ENCODE results near the gene AGMO. TPM values are rescaled to one million over a fixed set of nuclear protein-coding genes. Genes with fewer than 3 reads are reported as not detected.

Gene AGMO
- total and polyA plus RNA-seq, 10 of the 15 experiments (the other 5 are each of a cell fraction or from before 2014, with no cell fraction given), result 0.11 to 0.29 TPM; not detected in 8

DNA sequence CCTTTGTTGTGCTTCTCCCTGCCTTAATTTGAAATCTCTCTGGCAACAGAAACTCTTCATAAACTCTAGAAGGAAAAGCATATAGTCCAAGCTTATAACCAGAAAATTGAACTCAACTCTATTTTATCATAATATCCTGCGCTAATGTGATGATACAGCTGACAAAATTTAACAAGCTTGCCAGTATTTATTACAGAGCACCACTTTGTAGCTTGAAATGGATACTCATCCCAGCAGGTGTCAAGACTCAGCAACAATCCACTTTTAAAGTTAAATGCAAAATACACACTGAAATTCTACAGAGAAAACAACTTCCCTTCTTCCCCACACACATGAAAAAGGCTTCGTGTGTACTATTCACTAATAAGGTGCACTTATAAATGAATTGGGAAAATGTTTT lies 228.9 kb downstream of the AGMO start (continued):
- no peak for TF ChIP-seq SKIL (IDR thresholded peaks at IDR 0.05; ENCODE audit: low read depth, poor library complexity, severe bottlenecking)
- no peak for TF ChIP-seq NFYB (IDR thresholded peaks at IDR 0.05; ENCODE audit: insufficient read depth, low read depth, low read length)

GRCh38 chr7:15330943-15331342 lies 230.9 kb downstream of the AGMO start:
- ChIA-PET SMC1A (ENCODE audit: uncharacterized antibody, unreplicated experiment) (no interaction called here), CTCF (interaction anchor here (0.8 to 1.0 kb wide), 2 partner anchors 224 to 388 kb away, joined by 3 read pairs; no protein-coding TSS in a partner anchor), POLR2A (no interaction called here), RAD21 (ENCODE audit: unreplicated experiment) (interaction anchor here (1.9 kb wide), 1 partner anchor 390 kb away, joined by 5 read pairs; no protein-coding TSS in a partner anchor)
- no peaks in the 10 kb centered on the region for H3K36me3 ChIP-seq (ENCODE audit: control insufficient read depth in 2 of 2, insufficient read depth in 2 of 2, low read length in 1 of 2)
- DNase-seq (ENCODE audit: low read depth, low spot score) (no peak), ATAC-seq (no peak), FAIRE-seq (no peak)
- no peak overlapping the region for H3K9ac ChIP-seq (ENCODE audit: control insufficient read depth, insufficient read depth, low read length)
- BruUV-seq (replicated peaks), result no TSS peak
- in situ Hi-C loops (cut with MboI), result no loop called here
- H3K27me3 ChIP-seq (replicated peaks in 1 of 2; ENCODE audit: control insufficient read depth in 2 of 2, insufficient read depth in 2 of 2, low read length in 1 of 2), result no peaks in the 10 kb centered on the region
- no peaks in the 10 kb centered on the region for H3K79me2 ChIP-seq (ENCODE audit: control insufficient read depth, insufficient read depth, low read length)
- no peak overlapping the region for H3K27ac ChIP-seq (ENCODE audit: control insufficient read depth, insufficient read depth)
- no peak overlapping the region for H2AFZ ChIP-seq (ENCODE audit: control insufficient read depth, low read depth, low read length)
- no peaks in the 10 kb centered on the region for H3K4me1 ChIP-seq (ENCODE audit: control insufficient read depth, insufficient read depth, low read length)
- H3K4me3 ChIP-seq, result no peak overlapping the region
- no peaks in the 10 kb centered on the region for H3K9me3 ChIP-seq (replicated peaks; ENCODE audit: control insufficient read depth, insufficient read depth, low read length)
- H3K4me2 ChIP-seq (ENCODE audit: control insufficient read depth, insufficient read depth), result no peak overlapping the region
- H4K20me1 ChIP-seq (ENCODE audit: control insufficient read depth, insufficient read depth), result no peaks in the 10 kb centered on the region
- intact Hi-C loops (cut with micrococcal nuclease; ENCODE audit: unreplicated experiment), result no loop called here
- no peak for TF ChIP-seq NR2C1 (IDR thresholded peaks at IDR 0.05)
- no peak for TF ChIP-seq SIN3A (IDR thresholded peaks at IDR 0.05; ENCODE audit: low read depth, low read length)
- TF ChIP-seq FOS (IDR thresholded peaks at IDR 0.05; ENCODE audit: borderline replicate concordance, extremely low read depth, insufficient read length), result no peak
- TF ChIP-seq WRNIP1 (IDR thresholded peaks at IDR 0.05; ENCODE audit: borderline replicate concordance, low read depth, low read length), result no peak
- TF ChIP-seq, protein P1, sequence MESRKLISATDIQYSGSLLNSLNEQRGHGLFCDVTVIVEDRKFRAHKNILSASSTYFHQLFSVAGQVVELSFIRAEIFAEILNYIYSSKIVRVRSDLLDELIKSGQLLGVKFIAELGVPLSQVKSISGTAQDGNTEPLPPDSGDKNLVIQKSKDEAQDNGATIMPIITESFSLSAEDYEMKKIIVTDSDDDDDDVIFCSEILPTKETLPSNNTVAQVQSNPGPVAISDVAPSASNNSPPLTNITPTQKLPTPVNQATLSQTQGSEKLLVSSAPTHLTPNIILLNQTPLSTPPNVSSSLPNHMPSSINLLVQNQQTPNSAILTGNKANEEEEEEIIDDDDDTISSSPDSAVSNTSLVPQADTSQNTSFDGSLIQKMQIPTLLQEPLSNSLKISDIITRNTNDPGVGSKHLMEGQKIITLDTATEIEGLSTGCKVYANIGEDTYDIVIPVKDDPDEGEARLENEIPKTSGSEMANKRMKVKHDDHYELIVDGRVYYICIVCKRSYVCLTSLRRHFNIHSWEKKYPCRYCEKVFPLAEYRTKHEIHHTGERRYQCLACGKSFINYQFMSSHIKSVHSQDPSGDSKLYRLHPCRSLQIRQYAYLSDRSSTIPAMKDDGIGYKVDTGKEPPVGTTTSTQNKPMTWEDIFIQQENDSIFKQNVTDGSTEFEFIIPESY (IDR thresholded peaks at IDR 0.05), result no peak
- no peak for TF ChIP-seq NR2F1 (conservative IDR thresholded peaks at IDR 0.05)
- no peak for TF ChIP-seq PAX8 (IDR thresholded peaks at IDR 0.05)
- TF ChIP-seq MEF2B (IDR thresholded peaks at IDR 0.05; ENCODE audit: partially characterized antibody, poor library complexity, severe bottlenecking), result no peak
- TF ChIP-seq RB1 (IDR thresholded peaks at IDR 0.05; ENCODE audit: borderline replicate concordance), result no peak
- TF ChIP-seq BRCA1 (IDR thresholded peaks at IDR 0.05; ENCODE audit: low read depth, low read length), result no peak
- TF ChIP-seq RELB (IDR thresholded peaks at IDR 0.05; ENCODE audit: low read depth), result no peak
- no peak for TF ChIP-seq KDM1A (IDR thresholded peaks at IDR 0.05; ENCODE audit: borderline replicate concordance)
- 6% methylated on average over 2 of the region's 2 CpGs for WGBS (ENCODE audit: insufficient coverage, insufficient replicate concordance, low lambda C conversion rate, missing lambda C conversion rate)

All from GM12878 (cell line).